Activated CD8-positive, alpha-beta T cell treated with anti-CD3 and anti-CD28 coated beads for 36 hours (primary cell): Measurements from ENCODE around the gene TNFRSF13B. TPM values are rescaled to one million over a fixed set of nuclear protein-coding genes. Genes with fewer than 3 reads are reported as not detected.

Experiments
- ATAC-seq: fragments of 200-7000 bp; cut with Tn5 transposase; one replicate; pipeline ENCODE4 v1.10.0; 2021; ENCODE audit warnings: mild to moderate bottlenecking, moderate library complexity
- CTCF ChIA-PET: fragments of 350-600 bp; sonication (Branson Sonifier 250); formaldehyde crosslinking; loops from one replicate; lab custom pipeline; 2021; ENCODE audit warnings: antibody characterized with exemption; lab: Charles Lee
- POLR2A ChIA-PET: fragments of 350-600 bp; sonication (Branson Sonifier 250); formaldehyde crosslinking; loops from one replicate; lab custom pipeline; 2021; ENCODE audit warnings: antibody characterized with exemption; lab: Charles Lee
- DNase-seq: peaks from one replicate; pipeline ENCODE4 v3.0.0-alpha.2; 2020
- H3K27ac Mint-ChIP-seq: one replicate; pipeline ENCODE4 v1.8.0; 2021; ENCODE audit warnings: mild to moderate bottlenecking, mixed read lengths
- H3K27me3 Mint-ChIP-seq: one replicate; pipeline ENCODE4 v1.8.0; 2021; ENCODE audit warnings: mixed read lengths
- H3K36me3 Mint-ChIP-seq: one replicate; pipeline ENCODE4 v1.8.0; 2021; ENCODE audit warnings: low read depth, mixed read lengths
- H3K4me1 Mint-ChIP-seq: one replicate; pipeline ENCODE4 v1.8.0; 2021; ENCODE audit warnings: low read depth, mixed read lengths
- H3K4me3 Mint-ChIP-seq: one replicate; pipeline ENCODE4 v1.8.0; 2021; ENCODE audit warnings: mild to moderate bottlenecking, moderate library complexity, mixed read lengths
- H3K9me3 Mint-ChIP-seq: one replicate; pipeline ENCODE4 v1.8.0; 2021; ENCODE audit warnings: mixed read lengths
- intact Hi-C: fragments of 100-400 bp; cut with micrococcal nuclease; formaldehyde crosslinking; loops from one replicate; pipeline ENCODE4 v1.10.0; 2022
- total RNA-seq, 2 experiments: library from RNA; stranded (reverse); gene quantifications; one replicate each; pipeline ENCODE4 v1.2.3, GENCODE V29; 2021
- TF ChIP-seq, protein P1 (sequence below): fragments of 200-600 bp; IDR thresholded peaks from one replicate; pipeline ENCODE4 v1.8.0; 2022; ENCODE audit warnings: antibody characterized with exemption, mild to moderate bottlenecking

The TNFRSF13B gene
- total RNA-seq, 2 experiments from 2014 or later: not detected

DNA sequence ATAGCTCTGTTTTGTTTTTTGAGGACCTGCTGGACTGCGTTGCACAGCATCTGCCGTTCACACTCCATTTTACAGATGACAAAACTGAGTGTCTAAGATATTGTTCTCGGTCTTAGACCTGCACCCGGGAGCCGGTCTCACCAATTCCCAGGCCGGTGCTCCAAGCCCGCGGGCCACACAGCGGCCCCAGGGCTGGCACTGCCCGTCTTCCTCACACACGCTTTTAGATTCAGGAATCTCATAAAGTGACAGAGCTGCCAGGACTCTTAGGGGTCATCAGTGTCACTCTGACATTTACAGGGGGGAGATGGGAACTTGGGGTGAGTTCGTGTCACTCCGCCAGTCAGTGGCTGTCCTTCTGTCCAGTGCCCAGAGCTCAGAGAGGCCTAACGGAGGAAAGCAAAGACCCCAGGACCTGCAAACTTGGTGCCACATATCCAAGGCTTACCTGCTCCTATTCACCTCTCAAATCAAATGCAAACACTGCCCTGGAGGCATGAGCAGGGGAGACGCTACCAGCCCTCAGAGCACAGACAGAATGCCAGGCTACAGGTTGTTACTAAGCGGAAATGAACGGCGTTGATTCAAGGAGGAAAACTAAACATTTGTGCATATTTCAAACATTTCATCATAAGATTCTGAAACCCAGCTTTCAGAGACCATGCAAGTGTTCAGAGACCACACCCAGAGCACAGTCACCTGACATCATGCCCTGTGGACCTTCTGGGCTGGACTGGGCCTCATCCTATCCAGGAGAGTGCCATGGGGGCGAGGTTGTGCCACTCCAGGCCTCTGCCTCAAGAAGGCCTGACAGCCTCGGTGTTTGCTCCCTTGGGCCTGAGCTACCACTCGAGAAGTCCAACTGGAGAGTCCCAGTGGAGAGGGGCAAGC lies 29.5 kb downstream of the TNFRSF13B start:
- no peak overlapping the region for H3K4me3 Mint-ChIP-seq
- H3K36me3 Mint-ChIP-seq: no peaks in the 10 kb centered on the region
- H3K27ac Mint-ChIP-seq: no peak overlapping the region
- intact Hi-C loops: no loop called here
- ATAC-seq (no peak), DNase-seq (no peak)
- ChIA-PET CTCF (interaction anchor here (0.8 kb wide), 1 partner anchor 49 kb away, joined by 3 read pairs; no protein-coding TSS in a partner anchor), POLR2A (no interaction called here)
- TF ChIP-seq, protein P1, sequence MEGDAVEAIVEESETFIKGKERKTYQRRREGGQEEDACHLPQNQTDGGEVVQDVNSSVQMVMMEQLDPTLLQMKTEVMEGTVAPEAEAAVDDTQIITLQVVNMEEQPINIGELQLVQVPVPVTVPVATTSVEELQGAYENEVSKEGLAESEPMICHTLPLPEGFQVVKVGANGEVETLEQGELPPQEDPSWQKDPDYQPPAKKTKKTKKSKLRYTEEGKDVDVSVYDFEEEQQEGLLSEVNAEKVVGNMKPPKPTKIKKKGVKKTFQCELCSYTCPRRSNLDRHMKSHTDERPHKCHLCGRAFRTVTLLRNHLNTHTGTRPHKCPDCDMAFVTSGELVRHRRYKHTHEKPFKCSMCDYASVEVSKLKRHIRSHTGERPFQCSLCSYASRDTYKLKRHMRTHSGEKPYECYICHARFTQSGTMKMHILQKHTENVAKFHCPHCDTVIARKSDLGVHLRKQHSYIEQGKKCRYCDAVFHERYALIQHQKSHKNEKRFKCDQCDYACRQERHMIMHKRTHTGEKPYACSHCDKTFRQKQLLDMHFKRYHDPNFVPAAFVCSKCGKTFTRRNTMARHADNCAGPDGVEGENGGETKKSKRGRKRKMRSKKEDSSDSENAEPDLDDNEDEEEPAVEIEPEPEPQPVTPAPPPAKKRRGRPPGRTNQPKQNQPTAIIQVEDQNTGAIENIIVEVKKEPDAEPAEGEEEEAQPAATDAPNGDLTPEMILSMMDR: no peak
- H3K27me3 Mint-ChIP-seq: peaks cover 3% of the 10 kb centered on the region
- H3K4me1 Mint-ChIP-seq: no peaks in the 10 kb centered on the region
- H3K9me3 Mint-ChIP-seq: no peaks in the 10 kb centered on the region

DNA sequence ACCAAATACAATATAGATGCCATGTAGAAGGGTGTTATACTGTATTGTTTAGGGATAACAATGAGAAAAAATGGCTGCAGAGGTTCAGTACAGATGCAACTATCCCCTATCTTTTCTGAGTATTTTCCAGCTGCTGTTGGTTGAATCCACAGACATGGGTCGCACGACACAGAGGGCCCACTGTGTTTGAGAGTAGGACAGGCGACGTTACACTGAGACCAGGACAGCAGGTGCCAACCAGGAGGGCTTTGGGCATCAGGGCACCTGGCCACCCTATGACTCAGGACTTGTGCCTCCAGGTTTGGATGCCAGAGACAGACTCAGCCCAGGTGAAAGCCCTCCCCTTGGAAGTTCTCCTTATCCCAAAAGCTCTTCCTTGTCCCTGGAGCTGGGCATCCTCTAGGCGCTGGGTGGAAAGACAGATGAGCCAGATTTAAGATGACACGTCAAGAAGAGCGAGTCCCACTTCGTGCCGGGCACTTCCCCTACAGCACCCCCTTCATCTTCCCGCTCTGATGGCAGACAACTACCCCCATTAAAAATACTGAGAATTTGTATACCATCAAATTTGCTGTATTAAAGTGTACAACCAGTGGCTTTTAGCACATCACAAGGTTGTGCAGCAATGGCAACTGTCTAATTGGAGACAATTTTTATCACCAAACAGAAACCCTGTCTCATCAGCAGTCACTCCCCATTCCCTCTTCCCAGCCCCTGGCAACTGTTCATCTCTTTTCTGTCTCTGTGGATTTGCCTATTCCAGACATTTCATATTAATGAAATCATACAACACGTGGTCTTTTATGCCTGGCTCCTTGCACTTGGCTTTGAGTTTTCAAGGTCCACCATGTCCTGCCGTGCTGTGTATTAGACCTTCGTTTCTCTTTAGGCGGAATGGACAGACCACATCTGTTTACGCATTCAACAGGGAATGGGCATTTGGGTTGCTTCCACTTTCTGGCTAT lies 30.6 kb downstream of the TNFRSF13B start:
- DNase-seq (no peak), ATAC-seq (no peak)
- intact Hi-C loops: no loop called here
- no peak overlapping the region for H3K27ac Mint-ChIP-seq
- H3K36me3 Mint-ChIP-seq: no peaks in the 10 kb centered on the region
- ChIA-PET POLR2A (no interaction called here), CTCF (no interaction called here)
- no peaks in the 10 kb centered on the region for H3K4me1 Mint-ChIP-seq
- H3K4me3 Mint-ChIP-seq: no peak overlapping the region
- H3K27me3 Mint-ChIP-seq: peaks cover 3% of the 10 kb centered on the region
- TF ChIP-seq, protein P1: no peak
- no peaks in the 10 kb centered on the region for H3K9me3 Mint-ChIP-seq

DNA sequence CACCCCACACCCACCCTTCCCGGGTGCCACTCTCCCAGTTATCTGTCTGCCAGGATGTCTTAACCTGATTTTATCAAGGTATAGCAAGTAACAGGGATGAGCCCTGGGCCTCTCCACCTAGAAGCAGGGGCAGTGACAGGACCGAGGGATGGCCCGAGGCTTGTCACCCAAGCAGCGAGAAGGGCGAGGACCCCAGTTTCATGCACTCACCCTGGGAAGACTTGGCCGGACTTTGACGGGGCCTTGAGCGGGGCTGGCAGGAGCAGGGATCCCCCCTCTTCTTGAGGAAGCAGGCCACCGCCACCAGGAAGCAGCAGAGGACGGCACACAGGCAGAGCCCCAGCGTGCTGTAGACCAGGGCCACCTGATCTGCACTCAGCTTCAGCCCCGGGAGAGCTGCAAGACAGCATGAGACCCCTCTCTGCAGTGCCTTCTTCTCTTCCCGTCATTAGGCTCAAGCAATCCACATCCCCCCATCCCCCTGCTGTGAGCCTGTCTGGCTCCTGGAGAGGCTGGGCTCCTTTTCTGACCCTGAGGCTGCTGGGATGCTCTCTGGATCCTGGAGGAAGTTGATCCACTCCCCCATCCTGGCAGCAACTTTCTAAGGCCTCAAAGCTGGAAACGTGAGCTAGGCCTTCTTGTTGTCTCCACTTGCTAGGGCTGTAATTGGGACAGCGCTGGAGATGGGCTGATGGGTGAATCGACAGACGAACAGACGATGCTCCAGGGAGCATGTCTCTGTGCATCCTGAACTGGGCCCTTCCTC lies 31.6 kb downstream of the TNFRSF13B start:
- no peak overlapping the region for H3K27ac Mint-ChIP-seq
- H3K4me1 Mint-ChIP-seq: no peaks in the 10 kb centered on the region
- H3K27me3 Mint-ChIP-seq: peaks cover 3% of the 10 kb centered on the region
- no peaks in the 10 kb centered on the region for H3K36me3 Mint-ChIP-seq
- intact Hi-C loops: no loop called here
- ATAC-seq (no peak), DNase-seq (no peak)
- H3K4me3 Mint-ChIP-seq: no peak overlapping the region
- H3K9me3 Mint-ChIP-seq: no peaks in the 10 kb centered on the region
- CTCF ChIA-PET: no interaction called here
- POLR2A ChIA-PET: no interaction called here
- TF ChIP-seq, protein P1: no peak

DNA sequence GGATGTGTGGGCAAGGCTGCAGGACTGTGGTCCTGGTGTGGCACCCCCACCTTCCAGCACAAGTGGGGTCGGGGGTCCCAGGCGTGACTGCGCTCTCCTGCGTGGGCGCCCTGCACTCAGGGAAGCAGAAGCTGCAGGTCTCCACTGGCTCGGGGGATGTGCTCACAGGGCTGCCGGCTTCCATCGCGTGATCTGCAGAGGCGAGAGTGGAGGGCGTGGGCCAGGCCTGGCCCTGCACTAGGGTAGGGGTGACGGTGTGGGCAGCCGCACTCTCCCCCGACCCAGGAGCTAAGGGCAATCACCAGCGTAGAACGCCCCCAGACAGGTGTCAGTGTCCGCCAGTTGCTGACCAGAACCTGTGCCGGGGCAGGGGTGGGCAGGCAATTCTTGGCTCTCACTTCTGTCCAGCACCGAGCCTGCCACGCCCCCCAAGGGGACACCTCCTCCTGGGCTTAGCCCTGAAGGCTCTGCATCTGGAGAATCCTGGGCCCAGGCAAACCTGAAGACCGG lies 32.3 kb downstream of the TNFRSF13B start:
- Mint-ChIP-seq H3K9me3 (no peaks in the 10 kb centered on the region), H3K27ac (no peak overlapping the region), H3K4me1 (no peaks in the 10 kb centered on the region), H3K27me3 (peaks cover 3% of the 10 kb centered on the region), H3K36me3 (no peaks in the 10 kb centered on the region), H3K4me3 (no peak overlapping the region)
- ChIA-PET CTCF (no interaction called here), POLR2A (no interaction called here)
- ATAC-seq (no peak), DNase-seq (no peak)
- intact Hi-C loops: no loop called here
- TF ChIP-seq, protein P1: no peak
